HCT116 (cell line): ENCODE data around the gene SAMD13.

Experiments used
- CEBPB ChIP-seq: IDR thresholded peaks from 2 replicates; pipeline ENCODE4 v1.6.1; 2012; ENCODE audit warnings: low read depth
- FOSL1 ChIP-seq: IDR thresholded peaks from 2 replicates; pipeline ENCODE4 v1.6.1; 2012; ENCODE audit warnings: low read depth
- POLR2A ChIP-seq: IDR thresholded peaks from 2 replicates; pipeline ENCODE4 v1.7.0; 2011; ENCODE audit warnings: borderline replicate concordance; ENCODE audit not compliant: insufficient read depth, insufficient read length; ENCODE audit errors: extremely low read depth
- POLR2AphosphoS5 ChIP-seq: IDR thresholded peaks from 2 replicates; pipeline ENCODE4 v1.6.1; 2011; ENCODE audit warnings: mild to moderate bottlenecking, low read depth, low read length, moderate library complexity
- SP1 ChIP-seq: IDR thresholded peaks from 2 replicates; pipeline ENCODE4 v1.6.1; 2012; ENCODE audit warnings: low read depth
- ZFX ChIP-seq: fragments of 450-650 bp; IDR thresholded peaks from 2 replicates; pipeline ENCODE4 v1.6.1; 2017
- TF ChIP-seq, protein P1 (sequence below), 3 experiments: fragments of 200-600 bp in 1 of 3; sonication (generic) in 1 of 3; IDR thresholded peaks in 2 of 3; conservative IDR thresholded peaks in 1 of 3; 2 replicates each; pipeline ENCODE4 v1.5.1; 2012 to 2017; ENCODE audit warnings: low read depth in 2 of 3, low read length in 2 of 3, antibody characterized with exemption in 1 of 3, borderline replicate concordance in 1 of 3, control low read depth in 1 of 3, mild to moderate bottlenecking in 1 of 3, mixed read lengths in 1 of 3, mixed run types in 1 of 3, moderate library complexity in 1 of 3; ENCODE audit not compliant: insufficient read depth in 1 of 3

DNA sequence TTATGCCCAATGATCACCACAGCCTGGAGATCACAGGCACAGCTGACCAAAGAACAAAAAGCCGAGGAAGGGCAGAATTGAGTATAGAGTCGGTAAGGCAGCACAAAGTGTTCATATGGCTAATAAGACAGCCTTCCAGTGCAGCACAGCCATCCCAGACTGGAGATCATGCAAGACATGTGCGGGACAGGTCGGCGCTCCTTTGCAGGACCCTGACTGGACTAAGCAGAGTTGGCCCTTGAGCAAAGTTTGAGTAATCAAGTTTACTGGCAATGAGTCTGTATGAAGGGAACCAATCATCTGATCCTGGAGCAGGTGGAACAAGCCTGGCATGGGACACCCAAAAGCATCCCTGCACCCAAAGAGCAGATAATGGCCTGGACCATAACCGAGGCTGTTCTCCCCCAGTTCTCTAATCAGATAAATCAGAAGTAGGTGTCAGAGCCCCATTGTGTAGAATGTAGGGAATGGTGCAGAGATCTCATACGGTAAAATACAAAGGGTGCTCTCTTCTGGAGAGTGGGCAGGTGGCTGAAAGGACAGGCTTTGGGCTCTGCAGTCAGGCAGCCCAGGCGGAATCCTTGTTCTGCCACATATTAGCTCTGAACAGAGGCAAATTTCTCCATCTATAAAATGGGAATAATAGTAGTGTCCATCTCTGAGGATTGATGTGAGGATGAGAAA lies 86.1 kb downstream of the SAMD13 start:
- TF ChIP-seq POLR2A (no peak), POLR2AphosphoS5 (no peak), CEBPB (no peak), SP1 (no peak), ZFX (no peak), FOSL1 (no peak)
- TF ChIP-seq, protein P1, sequence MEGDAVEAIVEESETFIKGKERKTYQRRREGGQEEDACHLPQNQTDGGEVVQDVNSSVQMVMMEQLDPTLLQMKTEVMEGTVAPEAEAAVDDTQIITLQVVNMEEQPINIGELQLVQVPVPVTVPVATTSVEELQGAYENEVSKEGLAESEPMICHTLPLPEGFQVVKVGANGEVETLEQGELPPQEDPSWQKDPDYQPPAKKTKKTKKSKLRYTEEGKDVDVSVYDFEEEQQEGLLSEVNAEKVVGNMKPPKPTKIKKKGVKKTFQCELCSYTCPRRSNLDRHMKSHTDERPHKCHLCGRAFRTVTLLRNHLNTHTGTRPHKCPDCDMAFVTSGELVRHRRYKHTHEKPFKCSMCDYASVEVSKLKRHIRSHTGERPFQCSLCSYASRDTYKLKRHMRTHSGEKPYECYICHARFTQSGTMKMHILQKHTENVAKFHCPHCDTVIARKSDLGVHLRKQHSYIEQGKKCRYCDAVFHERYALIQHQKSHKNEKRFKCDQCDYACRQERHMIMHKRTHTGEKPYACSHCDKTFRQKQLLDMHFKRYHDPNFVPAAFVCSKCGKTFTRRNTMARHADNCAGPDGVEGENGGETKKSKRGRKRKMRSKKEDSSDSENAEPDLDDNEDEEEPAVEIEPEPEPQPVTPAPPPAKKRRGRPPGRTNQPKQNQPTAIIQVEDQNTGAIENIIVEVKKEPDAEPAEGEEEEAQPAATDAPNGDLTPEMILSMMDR (IDR thresholded peaks at IDR 0.05 in 2 of 3, conservative IDR thresholded peaks at IDR 0.05 in 1 of 3; ENCODE audit: borderline replicate concordance in 1 of 3, insufficient read depth in 1 of 3, low read depth in 2 of 3, low read length in 2 of 3) = peak; percentile 34 to 70 (median 43); a peak in 5 of 6 replicates
